SIG-M5 treated with dmso at 0.1 percent for 504 hours (cell line): ENCODE data around the gene ZC3H7B.
"Not testable (repeated sequence)": the region's sequence is repeated elsewhere in the genome, so short reads cannot be mapped to it uniquely, and the experiment has no call there.

Source experiments
- DNase-seq: peaks from one replicate; lab custom pipeline; 2025; ENCODE audit not compliant: unreplicated experiment; lab: John Stamatoyannopoulos, UW

Gene ZC3H7B

DNA sequence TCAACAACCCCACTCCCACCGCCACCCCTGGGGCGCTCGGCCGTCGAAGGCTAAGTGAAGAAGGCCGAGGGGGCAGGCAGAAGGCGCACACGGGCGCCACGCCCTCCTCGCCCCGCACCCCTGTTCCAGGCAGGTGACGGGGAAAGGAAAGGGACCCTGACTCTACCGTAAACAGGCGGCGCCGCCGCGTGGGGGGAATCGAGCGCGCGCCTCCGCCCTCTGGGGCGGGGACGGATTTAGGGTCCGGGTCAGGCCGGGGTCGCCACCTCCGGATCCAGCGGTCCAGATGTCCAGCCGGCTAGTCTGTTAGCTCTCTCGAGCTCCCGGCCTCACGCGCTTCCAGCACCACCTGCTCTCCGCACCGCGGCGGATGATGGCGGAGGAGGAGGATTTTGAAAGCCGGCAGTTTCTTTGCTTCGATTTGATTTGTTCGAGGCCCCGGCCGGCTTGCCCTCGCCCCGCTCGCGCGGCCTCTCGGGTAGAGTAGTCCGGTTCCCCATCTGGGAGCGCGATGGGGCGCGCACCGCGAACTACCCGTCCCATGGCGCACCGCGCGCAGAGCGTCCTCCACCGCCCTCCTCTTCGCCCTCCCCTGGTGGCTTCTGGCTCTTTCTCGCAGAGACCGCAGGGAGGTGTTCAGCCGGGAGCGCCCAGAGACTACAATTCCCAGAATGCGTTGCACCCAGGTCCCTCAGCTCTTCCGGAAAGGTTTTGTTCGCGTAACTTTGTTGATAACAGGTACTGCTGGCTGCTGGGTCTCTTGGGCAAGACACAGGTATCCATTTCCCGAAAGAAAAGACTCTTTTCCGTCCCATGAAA is 15.3 kb upstream of the ZC3H7B start, which contains the start of gene RANGAP1:
Gene RANGAP1, minus strand, starts transcription at position 368 of the 819 bp plus-strand sequence. CDS start 5,143 bp downstream, outside the sequence.
- DNase-seq = peak; percentile 99

DNA sequence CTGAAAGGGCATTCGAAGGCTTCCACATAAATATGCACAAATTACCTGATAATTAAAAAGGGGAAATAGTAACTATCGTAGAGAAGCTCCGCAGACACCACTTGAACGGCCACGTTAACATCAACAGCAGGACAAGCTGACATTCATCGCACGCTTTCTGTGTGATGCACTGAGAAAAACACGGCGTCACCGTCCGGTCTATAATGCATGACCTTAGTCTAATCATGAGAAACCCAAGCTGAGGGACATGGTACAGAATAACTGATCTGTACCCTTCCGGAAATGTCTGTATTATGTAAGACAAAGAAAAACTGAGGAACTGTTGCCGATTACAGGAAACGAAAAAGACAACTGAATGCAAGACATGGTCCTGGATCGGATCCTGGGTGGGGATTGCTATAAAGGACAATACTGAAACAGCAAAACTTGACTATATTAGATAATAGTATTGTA is 14.7 kb upstream of the ZC3H7B start:
- peak; percentile 91 for DNase-seq

- no peak for DNase-seq
These were observed 12.9 kb upstream of the ZC3H7B start for GRCh38 chr22:41288245-41288946.

DNA sequence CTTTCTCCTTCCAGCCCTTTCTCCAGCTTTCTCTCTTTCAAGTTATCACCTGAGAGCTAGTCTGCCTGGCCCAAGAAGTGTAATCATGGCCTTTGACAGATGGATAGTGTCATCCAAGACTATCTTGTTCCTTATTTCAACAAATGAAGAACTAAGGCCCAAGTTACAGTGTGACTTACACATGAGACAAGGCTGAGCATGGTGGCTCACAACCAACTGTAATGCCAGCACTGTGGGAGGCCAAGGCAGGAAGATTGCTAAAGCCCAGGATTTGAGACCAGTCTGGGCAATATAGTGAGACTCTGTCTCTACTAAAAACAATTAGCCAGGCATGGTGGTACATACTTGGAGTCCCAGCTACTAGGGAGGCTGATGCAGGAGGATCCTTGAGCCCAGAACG is 11.7 kb upstream of the ZC3H7B start:
- DNase-seq = peak; percentile 26

DNA sequence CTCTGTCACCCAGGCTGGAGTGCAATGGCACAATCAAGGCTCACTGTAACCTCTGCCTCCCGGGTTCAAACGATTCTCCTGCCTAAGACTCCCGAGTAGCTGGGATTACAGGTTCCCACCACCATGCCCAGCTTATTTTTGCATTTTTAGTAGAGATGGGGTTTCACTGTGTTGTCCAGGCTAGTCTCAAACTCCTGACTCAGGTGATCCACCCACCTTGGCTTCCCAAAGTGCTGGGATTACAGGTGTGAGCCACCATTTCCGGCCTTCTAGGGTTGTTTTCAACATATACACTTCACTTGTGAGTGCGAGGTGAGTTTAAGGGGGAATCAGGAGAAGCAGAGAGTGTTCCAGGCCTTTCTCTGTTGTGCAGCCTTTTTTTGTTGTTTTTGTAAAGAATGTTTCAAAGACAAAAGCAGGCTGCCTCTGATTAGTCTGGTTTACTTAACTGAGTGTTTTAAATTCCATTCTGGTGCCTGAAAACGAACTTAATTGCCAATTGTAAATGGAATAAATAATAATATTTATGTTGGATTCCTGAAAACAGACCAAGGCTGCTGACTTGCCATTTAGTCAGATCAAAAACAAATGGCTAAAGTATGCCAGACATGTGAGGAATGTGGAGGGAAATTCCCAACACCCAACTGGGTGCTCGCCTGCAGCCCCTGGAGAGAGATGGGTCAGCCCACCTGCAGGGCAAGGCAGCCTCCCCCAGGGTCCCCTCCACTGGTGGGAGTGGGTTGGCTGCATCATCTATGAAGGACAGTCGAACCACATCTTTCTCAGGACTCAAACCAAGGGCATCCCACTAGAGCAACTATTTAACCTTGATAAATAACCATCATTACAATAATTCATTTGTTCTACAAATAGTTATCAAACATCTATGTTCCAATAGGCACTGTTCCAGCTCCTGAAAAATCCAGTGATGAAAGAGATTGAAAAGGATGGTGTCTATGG is 10.8 kb upstream of the ZC3H7B start:
- no peak for DNase-seq

GRCh38 chr22:41294816-41295215 is 6.5 kb upstream of the ZC3H7B start:
- not testable (repeated sequence) for DNase-seq

DNA sequence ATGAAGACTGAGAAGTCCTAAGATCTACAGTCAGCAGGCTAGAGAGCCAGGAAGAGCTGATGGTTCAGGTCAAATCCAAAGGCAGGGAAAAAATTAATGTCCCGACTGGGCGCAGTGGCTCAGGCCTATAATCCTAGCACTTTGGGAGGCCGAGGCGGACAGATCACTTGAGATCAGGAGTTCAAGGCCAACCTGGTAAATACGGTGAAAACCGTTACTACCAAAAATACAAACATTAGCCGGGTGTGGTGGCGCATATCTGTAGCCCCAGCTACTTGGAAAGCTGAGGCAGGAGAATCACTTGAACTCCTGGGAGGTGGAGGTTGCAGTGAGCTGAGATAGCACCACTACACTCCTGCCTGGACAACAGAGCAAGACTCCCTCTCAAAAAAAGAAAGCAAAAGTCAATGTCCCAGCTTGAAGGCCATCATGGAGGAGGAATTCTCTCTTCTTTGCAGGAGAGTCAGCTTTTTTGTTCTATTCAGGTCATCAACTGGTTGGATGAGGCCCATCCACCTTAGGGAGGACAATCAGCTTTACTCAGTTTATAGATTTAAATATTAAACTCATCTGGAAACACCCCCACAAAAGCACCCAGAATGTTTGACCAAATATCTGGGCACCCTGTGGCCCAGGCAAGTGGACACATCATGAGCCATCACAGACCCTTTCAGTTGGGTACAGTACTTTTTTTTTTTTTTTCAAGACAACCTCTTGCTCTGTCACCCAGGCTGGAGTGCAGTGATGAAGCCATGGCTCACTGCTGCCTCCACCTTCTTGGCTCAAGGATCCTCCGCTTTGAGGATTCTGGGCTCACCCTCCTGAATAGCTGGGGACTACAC is 4.3 kb upstream of the ZC3H7B start:
- no peak for DNase-seq

- DNase-seq = no peak
These were observed 664 bp upstream of the ZC3H7B start for GRCh38 chr22:41300661-41301060.

- DNase-seq = no peak
These were observed 869 bp downstream of the ZC3H7B start for GRCh38 chr22:41302021-41302767.

DNA sequence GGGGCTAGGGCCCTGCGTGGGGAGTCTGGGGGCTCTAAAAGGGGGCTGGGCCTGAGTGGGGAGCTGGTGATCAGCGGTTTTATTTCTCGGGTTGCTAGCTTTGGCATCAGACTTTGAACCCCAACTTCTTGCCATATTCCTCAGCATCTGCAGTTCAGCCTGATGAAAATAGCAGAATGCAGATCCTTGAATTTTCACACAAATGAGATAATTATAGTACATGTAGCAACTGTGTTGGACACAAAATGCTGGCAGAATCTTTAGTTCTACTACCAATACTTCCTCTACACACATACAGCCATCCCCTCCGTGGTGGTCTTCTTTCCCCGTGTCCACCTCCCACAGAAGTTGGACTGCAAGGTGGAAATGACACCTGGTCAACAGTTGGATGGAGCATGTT is 1.5 kb downstream of the ZC3H7B start:
- DNase-seq = no peak

DNA sequence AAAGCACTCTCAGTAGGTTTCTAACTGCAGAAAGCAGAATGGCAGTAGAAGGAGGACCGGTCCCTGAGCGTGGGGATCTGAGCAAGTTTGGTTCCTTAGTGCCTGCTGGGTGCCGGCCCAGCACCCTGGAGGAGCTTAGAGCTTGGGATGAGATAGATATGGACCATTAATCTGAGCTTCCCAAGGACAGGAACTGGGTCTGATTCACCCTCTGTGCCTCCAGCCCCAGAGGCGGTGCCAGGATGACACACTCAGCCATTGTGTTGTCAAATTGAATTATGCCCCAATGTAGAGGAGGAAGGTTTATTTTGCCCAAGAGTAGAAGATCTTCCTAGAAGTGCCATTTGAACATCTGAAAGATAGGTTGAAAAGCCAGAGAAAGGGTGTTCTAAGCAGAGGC is 4.3 kb downstream of the ZC3H7B start:
- no peak for DNase-seq

DNA sequence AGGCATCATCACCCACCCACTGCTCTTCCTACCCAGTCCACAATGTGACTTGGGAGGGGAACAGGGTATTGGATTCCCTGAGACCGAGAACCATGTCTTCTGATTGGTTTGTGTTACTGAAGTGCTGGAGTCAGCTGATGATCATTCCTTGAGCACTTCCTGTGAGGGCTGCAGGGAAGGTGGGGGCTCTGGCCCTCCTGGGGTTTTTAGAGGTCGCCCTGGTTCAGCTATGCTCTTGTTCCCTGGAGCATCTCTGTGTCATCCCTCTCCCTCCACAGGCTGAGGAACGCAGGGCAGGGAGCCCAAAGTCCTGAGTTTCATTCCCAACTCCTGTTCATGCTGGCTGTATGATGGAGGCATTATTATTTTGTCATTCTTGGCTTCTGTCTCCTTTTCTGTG is 6.7 kb downstream of the ZC3H7B start:
- DNase-seq = no peak

GRCh38 chr22:41308544-41308947 is 7.2 kb downstream of the ZC3H7B start:
- no peak for DNase-seq

GRCh38 chr22:41310336-41310735 is 9.0 kb downstream of the ZC3H7B start:
- DNase-seq = no peak

DNA sequence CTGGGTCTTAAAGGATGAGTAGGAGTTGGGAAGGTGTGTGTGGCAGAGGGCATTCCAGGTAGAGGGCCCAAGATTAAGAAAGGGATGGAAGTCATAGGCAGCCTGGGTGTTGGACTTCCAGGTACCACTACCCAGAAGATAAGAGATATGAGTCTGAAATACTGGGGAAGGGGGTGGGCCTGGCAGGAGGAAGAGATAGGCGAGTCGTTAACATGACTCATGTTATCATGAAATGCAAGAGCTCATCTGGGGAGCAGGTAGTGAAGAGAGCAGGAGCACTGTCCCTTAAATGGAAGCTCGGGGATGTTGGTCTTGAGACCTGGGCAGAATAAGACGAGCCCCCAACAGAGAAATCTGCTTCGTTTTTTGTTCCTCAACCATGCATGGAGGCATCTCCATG is 10.2 kb downstream of the ZC3H7B start:
- no peak for DNase-seq

DNA sequence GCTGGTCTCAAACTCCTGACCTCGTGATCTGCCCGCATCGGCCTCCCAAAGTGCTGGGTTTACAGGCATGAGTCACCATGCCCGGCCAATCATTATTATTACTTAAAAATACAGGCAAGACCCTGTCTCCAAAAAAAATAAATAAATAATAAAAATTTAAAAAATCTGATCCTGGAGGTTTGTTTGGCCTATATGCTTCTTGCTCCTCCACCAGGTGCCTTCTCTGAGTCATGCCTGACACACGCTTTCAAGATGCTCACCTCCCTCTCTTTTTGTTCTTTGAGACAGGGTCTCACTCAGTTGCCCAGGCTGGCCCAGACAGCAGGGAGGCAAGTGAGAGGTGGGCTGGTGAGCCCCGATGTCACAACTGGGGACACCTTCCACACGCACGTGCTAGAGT is 13.5 kb downstream of the ZC3H7B start:
- no peak for DNase-seq

DNA sequence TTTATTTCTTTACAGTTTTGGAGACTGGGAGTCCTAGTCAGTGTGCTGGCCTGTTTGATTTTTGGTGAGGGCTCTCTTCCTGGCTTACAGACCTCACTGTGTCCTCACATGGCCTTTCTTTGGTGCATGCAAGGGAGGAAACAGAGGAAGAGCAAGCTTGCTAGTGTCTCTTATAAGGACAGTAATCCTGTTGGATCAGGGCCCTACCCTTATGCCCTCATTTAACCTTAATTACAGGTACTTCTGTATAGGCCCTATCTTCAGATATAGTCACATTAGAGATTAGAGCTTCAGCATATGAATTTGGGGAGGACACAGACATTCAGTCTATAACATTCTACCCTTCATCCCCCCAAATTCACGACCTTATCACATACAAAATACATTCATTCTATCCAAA is 14.3 kb downstream of the ZC3H7B start:
- no peak for DNase-seq

- no peak for DNase-seq
These were observed 19.3 kb downstream of the ZC3H7B start for GRCh38 chr22:41320416-41321240.
